HL-60 (cell line): Measurements from ENCODE around the gene PRMT7.

Experiments
- GABPA ChIP-seq: IDR thresholded peaks from 2 replicates; pipeline ENCODE4 v1.6.1; 2012; ENCODE audit warnings: low read depth
- POLR2AphosphoS5 ChIP-seq: IDR thresholded peaks from 2 replicates; pipeline ENCODE4 v1.6.1; 2012; ENCODE audit warnings: low read depth
- SPI1 ChIP-seq: IDR thresholded peaks from 2 replicates; pipeline ENCODE4 v1.6.1; 2012; ENCODE audit warnings: low read depth, mild to moderate bottlenecking, borderline replicate concordance
- TF ChIP-seq, protein P1 (sequence below): IDR thresholded peaks from one replicate; pipeline ENCODE4 v1.5.1; 2011; ENCODE audit warnings: low read length, control low read depth, inconsistent platforms; ENCODE audit not compliant: insufficient read depth
- TF ChIP-seq, protein P2 (sequence below): IDR thresholded peaks from 2 replicates; pipeline ENCODE4 v1.6.1; 2012; ENCODE audit warnings: low read depth; ENCODE audit not compliant: insufficient replicate concordance

DNA sequence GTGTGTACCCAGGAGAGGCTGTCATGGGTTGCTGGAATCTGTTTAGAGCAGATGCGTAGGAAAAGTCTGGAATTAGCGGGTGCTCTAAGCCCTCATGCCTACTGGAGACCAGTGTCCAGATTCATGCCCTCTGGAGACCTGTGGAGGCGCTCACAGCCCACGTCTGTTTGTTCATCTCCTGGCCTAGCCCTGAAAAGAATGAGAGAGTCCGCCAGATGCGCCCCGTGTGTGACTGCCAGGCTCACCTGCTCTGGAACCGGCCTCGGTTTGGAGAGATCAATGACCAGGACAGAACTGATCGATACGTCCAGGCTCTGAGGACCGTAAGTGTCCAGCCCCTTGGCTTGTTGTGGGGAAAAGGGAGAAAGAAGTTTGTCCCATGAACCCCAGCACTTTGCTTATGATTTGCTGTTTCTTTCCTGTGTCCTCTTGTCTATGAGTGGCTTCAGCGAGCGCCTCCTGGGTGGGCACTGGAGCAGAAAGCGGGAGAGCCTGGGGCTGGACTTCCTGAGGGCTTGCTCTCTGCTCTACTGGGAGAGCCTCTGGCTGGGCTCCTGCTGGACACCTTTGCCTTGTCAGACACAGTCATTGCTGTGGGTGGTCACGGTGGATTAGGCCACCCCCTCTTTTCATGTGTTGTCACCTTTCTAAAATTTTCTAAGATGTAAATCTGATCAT, 35.3 kb downstream of the PRMT7 start:
- TF ChIP-seq, protein P1, sequence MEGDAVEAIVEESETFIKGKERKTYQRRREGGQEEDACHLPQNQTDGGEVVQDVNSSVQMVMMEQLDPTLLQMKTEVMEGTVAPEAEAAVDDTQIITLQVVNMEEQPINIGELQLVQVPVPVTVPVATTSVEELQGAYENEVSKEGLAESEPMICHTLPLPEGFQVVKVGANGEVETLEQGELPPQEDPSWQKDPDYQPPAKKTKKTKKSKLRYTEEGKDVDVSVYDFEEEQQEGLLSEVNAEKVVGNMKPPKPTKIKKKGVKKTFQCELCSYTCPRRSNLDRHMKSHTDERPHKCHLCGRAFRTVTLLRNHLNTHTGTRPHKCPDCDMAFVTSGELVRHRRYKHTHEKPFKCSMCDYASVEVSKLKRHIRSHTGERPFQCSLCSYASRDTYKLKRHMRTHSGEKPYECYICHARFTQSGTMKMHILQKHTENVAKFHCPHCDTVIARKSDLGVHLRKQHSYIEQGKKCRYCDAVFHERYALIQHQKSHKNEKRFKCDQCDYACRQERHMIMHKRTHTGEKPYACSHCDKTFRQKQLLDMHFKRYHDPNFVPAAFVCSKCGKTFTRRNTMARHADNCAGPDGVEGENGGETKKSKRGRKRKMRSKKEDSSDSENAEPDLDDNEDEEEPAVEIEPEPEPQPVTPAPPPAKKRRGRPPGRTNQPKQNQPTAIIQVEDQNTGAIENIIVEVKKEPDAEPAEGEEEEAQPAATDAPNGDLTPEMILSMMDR = no peak
- TF ChIP-seq GABPA (no peak), POLR2AphosphoS5 (no peak), SPI1 (no peak)
- TF ChIP-seq, protein P2, sequence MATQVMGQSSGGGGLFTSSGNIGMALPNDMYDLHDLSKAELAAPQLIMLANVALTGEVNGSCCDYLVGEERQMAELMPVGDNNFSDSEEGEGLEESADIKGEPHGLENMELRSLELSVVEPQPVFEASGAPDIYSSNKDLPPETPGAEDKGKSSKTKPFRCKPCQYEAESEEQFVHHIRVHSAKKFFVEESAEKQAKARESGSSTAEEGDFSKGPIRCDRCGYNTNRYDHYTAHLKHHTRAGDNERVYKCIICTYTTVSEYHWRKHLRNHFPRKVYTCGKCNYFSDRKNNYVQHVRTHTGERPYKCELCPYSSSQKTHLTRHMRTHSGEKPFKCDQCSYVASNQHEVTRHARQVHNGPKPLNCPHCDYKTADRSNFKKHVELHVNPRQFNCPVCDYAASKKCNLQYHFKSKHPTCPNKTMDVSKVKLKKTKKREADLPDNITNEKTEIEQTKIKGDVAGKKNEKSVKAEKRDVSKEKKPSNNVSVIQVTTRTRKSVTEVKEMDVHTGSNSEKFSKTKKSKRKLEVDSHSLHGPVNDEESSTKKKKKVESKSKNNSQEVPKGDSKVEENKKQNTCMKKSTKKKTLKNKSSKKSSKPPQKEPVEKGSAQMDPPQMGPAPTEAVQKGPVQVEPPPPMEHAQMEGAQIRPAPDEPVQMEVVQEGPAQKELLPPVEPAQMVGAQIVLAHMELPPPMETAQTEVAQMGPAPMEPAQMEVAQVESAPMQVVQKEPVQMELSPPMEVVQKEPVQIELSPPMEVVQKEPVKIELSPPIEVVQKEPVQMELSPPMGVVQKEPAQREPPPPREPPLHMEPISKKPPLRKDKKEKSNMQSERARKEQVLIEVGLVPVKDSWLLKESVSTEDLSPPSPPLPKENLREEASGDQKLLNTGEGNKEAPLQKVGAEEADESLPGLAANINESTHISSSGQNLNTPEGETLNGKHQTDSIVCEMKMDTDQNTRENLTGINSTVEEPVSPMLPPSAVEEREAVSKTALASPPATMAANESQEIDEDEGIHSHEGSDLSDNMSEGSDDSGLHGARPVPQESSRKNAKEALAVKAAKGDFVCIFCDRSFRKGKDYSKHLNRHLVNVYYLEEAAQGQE = no peak
